GM21825 (cell line): ENCODE measurements around the gene CHD1L.
"Not testable (repeated sequence)": the region's sequence is repeated elsewhere in the genome, so short reads cannot be mapped to it uniquely, and the experiment has no call there.

Experiments
- ATAC-seq: cut with Tn5 transposase; IDR thresholded peaks from one replicate; pipeline ENCODE4 v1.9.1; 2021; ENCODE audit warnings: mild to moderate bottlenecking, moderate library complexity; ENCODE audit not compliant: unreplicated experiment

Gene CHD1L

DNA sequence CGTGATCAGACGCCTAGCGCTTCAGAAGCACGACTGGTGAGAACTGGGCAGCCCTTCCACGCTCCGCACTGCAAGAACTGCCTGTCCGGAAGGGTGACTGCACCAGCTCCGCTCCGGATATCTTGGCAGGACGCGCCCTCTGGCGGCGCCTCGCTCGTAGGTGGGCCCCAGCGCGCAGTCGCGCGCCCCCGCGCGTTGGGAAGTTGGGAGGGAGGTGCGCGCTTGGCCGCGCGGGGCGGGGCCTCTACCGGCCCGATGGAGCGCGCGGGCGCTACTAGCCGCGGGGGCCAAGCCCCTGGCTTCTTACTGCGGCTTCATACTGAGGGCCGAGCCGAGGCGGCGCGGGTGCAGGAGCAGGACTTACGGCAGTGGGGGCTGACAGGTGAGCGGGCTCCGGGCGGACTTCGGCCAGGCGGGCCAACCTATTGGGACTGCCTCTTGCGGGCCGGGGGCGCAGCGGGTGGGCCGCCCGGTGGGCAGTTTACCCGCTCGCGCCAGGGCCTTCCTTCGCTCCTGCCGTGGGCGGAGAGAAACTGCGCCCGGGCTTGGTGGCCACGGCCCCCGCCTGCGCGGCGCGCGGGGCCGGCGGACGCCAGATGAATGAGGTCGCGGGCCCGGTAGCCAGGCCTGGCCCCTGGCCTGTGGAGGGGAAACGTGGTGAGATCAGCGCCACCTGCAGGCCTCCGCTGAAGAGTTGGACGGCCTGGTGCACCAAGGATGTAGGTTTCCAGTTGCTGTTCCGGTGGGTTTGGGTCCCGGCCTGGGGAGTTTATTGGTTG is at the start of gene CHD1L:
CHD1L (plus strand) TSS at position 236 of the 779 bp plus-strand sequence; CDS start at position 256, 20 bp downstream.
- peak; percentile 84 for ATAC-seq

DNA sequence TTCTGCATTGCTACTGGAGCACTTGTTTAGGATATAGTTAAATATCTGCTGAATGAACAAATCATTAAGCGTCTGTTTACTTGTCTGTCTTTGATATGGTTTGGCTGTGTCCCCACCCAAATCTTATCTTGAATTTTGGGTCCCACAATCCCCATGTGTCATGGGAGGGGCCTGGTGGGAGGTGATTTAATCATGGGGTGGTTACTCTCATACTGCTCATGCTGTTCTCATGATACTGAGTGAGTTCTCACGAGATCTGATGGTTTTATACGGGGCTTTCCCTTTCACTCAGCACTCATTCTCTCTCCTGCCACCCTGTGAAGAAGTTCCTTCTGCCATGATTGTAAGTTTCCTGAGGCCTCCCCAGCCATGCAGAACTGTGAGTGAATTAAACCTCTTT is 45.2 kb upstream of the CHD1L start:
- not testable (repeated sequence) for ATAC-seq

DNA sequence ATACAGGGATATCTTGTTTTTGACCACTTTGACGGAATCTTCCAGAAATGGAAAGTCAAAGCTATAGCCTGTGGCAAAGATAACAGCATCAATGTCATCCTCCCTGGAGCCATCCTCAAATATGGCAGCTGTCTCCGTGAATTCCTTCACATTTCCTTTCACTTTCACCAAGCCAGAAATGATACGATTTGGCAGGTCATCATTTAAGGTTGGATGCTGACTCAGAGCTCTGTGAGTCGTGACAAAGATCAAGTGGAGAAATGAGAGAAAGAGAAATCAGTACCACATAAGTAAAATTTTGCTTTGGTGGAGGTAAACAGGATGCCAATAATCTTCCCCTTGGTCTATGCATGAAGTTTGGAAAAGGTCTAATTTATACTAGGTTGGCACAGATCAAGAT is 41.2 kb upstream of the CHD1L start:
- ATAC-seq = no peak

DNA sequence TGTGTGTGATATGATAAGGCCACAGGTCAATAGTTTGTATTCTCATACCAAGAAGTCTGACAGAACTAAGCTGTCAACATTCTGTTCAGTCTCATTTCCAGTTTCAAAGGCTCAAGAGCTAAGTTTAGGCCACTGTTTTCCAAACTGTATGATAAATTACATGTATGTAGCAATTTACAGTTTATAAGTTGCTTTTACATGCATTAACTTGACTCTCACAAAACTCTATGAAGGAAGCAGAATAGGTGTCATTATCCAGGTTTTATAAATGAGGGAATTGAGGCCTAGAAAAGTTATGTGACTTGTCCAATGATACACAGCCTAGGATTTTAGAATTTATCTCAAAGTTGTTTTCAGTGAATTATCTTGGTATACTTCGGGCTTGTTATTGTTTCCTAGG is 40.7 kb upstream of the CHD1L start:
- ATAC-seq = no peak

DNA sequence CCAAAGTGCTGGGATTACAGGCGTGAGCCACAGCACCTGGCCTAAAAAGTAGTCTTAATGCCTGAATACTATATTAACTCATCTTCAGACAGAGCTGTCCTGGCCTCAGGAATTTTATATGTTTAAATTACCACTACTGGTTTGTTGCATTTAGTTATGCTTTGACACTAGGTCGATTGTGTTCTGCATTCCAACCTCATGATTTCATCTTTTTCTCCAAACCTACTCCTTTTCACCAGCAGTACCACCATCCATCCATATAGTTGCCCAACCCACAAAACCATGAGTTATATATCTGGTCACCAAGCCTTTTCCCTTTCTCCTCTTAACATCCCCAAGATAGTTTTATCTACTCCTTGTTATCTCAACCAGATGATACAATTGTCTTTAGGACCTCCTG is 39.9 kb upstream of the CHD1L start:
- ATAC-seq = no peak

DNA sequence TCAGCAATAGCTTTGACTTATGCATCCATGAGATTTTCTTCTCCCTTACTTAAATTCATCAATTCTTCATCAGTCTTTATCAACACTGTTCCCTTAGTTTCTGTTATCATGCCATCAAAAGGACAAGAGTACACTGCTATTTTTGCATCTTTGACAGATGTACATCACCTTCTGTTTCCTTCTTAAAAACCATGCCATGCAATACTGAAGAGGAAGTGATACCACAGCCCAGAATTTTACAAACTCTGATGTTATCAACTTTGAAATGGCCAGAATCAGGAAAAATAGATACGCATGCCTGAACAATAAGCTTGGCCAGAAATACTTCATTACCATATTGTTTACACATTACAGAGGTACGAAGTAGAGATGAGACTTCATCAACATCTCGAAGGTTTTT is 38.4 kb upstream of the CHD1L start:
- no peak for ATAC-seq

DNA sequence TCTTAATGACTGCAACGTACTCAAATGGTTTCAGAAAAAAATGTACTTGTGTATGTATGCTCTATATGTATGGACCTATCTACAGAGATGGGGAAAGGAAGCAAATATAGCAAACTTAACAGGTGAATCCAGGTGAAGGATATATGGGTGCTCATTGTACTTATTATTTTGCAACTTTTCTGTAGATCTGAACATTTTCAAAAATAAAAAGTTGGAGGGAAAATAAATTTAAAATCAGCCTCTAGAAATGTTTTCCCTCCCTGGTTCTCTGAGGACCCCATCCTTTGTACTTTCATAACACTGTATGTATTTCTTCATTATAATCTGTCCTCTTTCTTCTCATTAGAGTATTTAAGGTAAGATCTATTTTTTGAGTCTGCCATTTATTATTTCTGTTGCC is 35.3 kb upstream of the CHD1L start:
- ATAC-seq = no peak

DNA sequence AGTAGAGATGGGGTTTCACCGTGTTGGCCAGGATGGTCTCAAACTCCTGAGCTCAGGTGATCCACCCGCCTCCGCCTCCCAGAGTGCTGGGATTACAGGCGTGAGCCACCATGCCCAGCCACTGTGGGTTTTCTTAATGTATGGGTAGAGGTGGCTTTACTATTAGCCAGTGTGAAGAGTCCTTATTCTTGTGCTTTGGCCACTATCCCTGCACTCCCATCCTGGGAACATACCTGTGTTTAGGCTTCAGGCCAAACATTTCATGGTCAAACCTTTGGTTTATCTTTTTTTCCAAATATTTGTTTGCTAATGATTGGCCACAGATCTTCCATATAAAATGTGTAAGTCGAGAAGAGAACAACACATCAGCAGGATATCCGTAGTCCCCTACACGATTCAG is 33.9 kb upstream of the CHD1L start:
- ATAC-seq = no peak

DNA sequence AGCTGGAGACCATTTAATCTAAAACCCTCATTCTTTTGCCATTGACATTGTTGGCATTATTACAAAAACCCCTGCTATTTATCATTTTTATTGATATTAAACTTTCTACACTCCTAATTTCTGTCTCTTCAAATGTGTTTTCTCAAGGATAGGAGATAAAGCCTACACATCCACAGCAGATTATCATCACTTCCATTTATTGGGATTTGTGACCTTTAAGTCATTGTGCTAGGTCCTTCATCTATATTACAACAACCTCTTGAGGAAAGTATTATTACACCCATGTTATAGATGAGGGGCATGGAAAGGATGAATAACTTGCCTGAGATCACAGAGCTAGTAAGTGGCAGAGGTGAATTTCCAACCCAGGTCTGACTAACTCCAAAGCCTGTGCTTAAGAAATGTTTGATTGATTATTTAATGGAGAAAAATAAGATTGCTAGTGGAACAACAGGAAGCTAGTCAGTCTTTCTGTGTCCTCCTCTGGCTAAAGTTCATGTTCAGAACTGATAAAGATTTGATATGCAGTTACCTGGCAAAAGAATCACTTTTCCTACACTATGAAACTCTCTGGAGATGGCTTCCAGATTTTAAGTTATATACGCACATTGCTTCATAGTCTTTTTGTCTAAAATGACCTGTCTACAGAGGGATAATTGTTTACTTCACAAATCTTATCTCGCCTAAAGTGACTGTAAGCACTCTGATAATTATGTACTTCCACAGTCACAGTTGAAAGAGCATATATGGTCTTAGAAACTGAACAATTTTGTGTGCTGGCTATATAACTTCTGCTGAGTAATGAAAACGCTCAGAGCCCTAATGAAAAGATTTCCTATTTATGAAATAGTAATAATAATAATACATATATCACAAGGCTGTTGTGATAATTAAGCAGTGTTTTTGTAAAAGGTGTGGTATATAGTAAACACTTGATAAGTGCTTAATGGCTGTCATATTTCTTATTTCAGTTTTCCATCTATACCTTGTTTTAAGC is 32.4 kb upstream of the CHD1L start:
- ATAC-seq = no peak

DNA sequence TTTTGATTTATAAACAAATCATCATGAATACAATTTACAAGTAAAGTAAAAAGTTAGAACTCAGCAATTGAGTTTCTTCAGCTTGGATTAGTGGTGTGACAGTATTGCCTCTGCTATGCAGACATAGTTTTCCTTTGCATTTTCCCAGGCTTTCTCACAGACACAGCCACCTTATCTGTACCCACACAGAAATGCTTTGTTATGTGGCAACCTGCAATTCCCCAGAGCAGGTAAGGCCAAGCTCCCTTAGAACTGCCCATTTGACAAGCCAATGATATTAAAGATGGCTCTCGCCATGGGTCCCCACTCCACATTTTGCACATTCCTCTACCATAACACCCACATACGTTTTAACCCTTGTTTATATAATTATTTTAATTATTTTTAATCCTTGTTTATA is 31.5 kb upstream of the CHD1L start:
- no peak for ATAC-seq

DNA sequence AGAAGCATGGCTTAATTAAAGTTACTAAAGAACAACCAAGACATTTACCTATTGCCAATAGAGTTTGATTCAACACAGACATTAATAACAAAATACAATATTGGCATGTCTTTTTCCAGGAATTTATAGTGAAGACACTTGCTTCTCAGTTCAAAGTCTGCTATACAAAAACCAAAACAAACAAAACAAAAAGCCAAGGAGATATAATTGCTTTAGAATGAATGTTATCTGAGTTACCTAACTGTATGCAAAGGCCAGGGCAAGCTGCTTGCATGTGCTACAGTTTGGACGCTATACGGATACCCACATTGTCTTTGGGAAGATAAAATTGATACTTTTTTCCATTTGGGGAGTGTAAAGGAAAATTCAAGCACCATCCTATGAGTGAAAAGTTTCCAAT is 30.9 kb upstream of the CHD1L start:
- ATAC-seq = no peak

DNA sequence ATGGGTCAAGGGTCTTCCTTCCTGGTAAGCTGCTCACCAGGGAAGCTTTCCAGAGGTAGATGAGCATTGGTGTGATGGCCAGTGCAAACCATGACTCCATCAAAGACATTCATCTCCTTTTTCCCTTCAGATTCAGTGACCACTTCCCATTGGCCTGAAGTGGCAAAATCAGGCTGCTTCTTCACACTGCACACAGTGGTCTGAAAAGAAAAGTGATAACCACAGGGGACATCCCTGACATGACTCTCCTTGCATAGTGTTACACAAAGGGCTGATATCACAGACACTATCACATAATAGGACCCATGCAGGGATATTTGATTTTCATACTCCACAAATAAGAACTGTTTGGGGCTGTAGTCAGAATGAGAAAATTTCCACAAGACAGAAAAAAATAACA is 29.2 kb upstream of the CHD1L start:
- ATAC-seq = no peak

DNA sequence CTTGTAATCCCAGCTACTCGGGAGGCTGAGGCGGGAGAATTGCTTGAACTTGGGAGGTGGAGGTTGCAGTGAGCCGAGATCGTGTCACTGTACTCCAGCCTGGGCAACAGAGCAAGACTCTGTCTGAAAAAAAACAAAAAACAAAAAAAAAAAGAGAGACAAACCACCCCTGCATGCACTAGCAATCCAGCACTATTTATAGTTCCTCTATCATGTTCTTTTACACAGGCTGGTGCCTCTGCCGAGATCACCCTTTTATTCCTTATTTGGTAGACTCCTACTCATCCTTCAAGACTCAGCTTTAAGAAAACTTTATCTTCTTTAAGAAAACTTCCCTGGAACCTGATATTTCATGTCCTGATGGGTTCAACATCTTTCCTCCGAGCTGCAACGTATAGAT is 28.2 kb upstream of the CHD1L start:
- ATAC-seq = no peak

DNA sequence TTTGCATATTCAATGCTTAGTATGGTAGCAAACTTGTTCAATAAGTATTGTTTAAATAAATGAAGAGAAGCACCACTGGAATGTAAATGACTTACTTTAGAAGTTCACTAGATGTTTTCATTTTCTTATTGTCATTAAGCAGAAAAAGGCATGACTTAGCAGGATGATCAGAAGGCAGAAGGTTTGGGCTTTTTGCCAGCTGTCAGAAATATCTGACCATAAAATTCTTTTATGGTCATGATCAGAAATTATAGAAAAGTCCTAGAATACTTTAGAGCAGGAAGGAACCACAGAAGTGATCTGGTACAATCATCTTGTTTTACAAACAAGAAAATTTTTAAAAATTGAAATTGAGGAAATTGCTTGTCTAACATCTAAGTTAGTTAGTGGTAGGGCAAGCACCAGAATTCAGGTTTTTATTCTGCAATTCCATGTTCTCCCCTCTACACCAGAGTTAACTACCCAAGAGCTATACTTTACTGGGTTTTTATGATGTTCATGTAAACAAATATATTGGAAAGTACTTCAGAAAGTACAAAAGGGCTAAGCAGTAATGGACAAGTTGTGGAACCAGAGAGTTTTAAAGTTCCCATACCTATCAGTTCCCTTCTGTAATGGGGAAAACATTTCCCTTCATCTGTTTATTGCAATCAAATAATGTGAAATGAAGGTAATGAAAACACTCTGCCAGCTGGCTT is 27.5 kb upstream of the CHD1L start:
- no peak for ATAC-seq

DNA sequence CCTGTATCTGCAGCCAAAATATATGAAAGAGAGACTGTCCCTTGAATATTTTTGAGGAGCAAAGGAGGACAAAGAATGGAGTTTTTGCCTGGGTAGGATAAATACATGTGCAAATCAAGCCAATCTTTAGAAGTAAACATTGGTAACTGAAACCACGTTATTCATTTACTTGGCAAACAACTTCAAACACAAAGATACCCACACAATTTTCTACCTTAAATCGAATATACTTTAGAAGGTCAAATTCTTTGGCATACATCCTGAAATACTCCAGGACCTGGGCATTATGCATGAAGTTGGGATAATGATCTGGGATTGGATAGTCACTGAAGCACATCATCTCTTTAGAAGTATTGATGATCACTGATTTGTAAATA is 27.0 kb upstream of the CHD1L start:
- ATAC-seq = no peak

DNA sequence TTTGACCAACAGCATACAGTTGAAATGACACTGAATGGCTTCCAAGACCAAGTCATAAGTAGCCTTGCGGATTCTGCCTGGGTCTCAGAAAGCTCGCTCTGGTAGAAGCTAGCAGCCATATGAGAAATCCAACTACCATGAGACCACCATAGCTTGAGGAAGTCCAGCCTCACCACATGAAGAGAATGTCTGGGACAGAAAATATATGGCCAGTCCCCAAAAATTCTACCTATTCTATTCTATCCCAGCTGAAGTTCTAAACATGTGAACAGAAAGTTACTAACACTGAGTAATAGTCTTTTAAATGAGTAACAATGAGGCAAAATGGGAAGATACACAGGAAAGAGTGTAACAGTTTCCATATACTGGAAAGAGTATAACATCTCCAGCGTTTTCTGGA is 26.4 kb upstream of the CHD1L start:
- no peak for ATAC-seq

DNA sequence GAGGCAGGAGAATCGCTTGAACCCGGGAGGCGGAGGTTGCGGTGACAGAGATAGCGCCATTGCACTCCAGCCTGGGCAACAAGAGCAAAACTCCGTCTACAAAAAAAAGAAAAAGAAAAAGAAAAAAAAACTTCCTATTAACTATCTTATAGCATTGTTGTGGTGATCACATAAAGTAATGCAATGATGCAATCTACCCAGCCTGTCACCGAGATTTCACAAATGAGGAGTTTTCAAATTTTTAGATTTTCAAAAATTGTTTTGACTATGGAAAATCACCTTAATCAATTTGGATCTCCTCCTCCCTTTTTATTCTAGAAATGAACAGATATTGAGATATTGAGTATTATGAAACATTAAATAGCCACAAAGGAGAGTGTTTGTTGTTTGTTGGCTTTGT is 25.3 kb upstream of the CHD1L start:
- ATAC-seq = no peak

DNA sequence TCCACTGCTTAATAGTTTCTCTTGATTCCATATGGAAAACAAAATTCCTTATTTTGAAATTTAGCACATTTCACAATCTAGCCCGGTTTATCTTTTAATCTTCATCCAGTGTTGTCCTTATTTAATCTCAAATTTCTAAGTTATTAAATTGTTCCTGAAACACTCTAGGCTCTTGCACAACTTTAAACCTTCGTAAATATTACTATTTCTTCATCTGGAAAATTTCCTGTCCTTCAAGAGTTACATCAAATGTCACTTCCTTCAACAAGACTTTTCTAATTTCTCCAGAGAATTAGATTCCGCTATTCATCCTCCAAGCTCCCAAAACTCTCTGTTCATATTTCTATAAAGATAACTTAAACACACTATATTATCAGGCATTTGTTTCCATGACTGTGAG is 23.9 kb upstream of the CHD1L start:
- no peak for ATAC-seq

DNA sequence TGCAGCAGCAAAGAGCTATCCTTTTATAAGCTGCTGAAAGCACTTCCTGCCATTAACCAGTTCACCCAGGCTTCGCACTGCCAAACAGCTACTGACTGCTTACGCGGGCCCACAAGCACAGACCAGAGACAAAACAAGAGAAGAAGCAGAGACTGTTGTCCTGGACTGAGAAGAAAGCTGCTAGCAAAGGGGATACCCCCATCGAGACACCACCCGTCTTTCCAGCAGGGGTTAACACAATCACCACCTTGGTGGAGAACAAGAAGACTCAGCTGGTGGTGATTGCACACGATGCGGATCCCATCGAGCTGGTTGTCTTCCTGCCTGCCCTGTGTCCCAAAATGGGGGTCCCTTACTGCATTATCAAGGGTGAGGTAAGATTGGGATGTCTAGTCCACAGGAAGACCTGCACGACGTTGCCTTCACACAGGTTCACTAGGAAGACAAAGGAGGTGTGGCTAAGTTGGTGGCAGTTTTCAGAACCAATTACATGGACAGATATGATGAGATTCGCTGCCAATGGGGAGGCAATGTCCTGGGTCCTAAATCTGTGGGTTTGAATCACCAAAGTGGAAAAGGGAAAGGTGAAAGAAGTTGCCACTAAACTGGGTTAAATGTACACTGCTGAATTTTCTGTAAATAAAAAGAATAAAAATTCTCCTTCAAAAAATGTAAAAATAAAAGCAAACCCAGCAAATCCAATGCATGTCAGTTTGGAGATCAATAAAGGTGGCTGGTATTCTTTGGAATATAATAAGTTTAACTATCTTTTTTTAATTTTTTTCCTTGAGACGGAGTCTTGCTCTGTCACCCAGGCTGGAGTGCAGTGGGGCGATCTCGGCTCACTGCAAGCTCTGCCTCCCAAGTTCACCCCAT is 18.5 kb upstream of the CHD1L start:
- no peak for ATAC-seq

DNA sequence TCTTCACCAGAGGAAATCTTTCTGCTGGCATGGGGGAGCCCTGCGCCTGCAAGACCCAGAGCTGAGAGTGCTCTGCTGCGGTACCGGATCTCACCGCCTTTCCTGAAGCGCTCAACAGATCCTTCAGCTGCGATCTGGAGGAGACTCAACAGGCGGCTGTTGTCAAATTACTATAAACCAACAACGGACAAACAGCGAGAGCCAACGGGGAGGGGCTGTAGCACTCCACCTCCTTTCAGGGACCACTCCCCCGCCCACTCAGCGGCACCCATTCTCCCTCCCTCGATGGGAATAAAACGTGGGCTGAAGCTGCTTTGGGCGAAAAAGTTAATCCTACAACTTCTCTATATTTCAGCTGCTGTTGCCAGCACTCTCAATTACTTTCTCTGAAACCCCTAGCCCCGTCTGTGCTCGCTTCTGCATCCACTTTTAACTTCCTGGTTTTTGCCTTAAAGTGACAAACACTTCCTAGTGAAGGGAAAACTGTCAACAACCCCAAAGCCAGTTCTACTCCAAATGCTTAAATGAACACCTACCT is 17.2 kb upstream of the CHD1L start, which contains the start of gene FMO5:
FMO5 (minus strand) TSS at position 147 of the 538 bp plus-strand sequence. CDS start 310 bp downstream, outside the sequence.
- ATAC-seq = peak; percentile 64
